T-helper 17 cell (primary cell): ENCODE results near the gene DNAH8. TPM values are rescaled to one million over a fixed set of nuclear protein-coding genes. Genes with fewer than 3 reads are reported as not detected.

Source experiments
- ATAC-seq: fragments of 150-1000 bp; cut with Tn5 transposase; 2 replicates; pipeline ENCODE4 v1.10.0; 2021; ENCODE audit warnings: mild to moderate bottlenecking, moderate library complexity
- DNase-seq, 3 donors: peaks; one replicate each; pipeline versions ENCODE4 v3.0.0 to v3.0.0-alpha.2; 2020 to 2021
- H3K9me3 ChIP-seq: one replicate; pipeline ENCODE4 v1.7.0; 2013; ENCODE audit warnings: low read length, mild to moderate bottlenecking; ENCODE audit not compliant: control insufficient read depth, poor library complexity, severe bottlenecking
- H3K27ac Mint-ChIP-seq: one replicate; pipeline ENCODE4 v1.8.0; 2022; ENCODE audit warnings: mild to moderate bottlenecking, moderate library complexity, mixed read lengths
- H3K27me3 Mint-ChIP-seq: one replicate; pipeline ENCODE4 v1.8.0; 2022; ENCODE audit warnings: mixed read lengths
- H3K36me3 Mint-ChIP-seq: one replicate; pipeline ENCODE4 v1.8.0; 2022; ENCODE audit warnings: low read depth, mixed read lengths
- H3K4me1 Mint-ChIP-seq: one replicate; pipeline ENCODE4 v1.8.0; 2022; ENCODE audit warnings: mild to moderate bottlenecking, mixed read lengths
- H3K4me3 Mint-ChIP-seq: one replicate; pipeline ENCODE4 v1.8.0; 2022; ENCODE audit warnings: mild to moderate bottlenecking, moderate library complexity, mixed read lengths
- total RNA-seq, 4 donors: library from RNA in 2 of 4; stranded (reverse) in 2 of 4; gene quantifications; one replicate each; pipeline ENCODE4 v1.2.3 and lab custom pipeline; 2022 to 2026

Gene DNAH8
- total RNA-seq, 2 donors from 2014 or later, result 0.05 TPM

DNA sequence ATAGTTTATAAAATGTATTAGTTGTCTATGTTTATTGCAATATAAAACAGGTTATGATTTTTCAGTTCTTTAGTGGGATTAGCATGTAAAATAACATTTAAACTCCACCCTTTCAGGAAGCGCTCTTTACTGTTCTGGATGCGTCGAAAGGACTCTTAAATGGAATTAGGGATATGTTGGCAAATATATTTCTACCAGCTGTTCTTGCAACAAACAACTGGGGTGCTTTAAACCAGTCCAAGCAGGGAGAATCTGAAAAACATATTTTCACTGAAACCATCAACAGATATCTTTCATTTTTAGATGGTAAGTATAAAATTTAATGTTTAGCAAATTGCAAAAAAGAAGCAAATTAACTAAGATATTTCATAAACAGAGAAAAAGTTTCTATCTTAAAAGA lies 21.8 kb downstream of the DNAH8 start:
- Mint-ChIP-seq H3K27me3 (peaks cover 51% of the 10 kb centered on the region), H3K36me3 (no peaks in the 10 kb centered on the region), H3K4me1 (peaks cover 3% of the 10 kb centered on the region), H3K27ac (no peak overlapping the region), H3K4me3 (no peak overlapping the region)
- no peak for ATAC-seq
- H3K9me3 ChIP-seq, result no peaks in the 10 kb centered on the region
- DNase-seq, result no peak

DNA sequence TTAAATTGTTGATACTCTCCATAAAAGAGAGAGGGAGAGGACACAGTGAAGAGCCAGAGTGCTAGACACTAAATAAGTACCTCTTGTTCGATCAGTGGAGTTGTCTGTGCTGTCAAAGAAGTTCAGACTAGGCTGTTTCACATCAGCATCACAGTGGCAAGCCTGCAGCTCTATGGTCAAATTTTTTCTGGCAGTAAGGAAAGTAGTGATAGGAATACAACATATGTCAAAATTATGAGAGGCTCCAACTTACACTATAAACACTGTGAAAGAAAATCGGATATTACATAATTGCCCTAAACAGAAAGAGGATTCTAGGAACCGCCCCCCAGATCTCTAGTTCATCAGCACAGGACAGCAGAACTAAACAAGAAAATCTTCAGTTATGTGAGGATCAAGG lies 23.1 kb downstream of the DNAH8 start:
- ATAC-seq, result no peak
- Mint-ChIP-seq H3K27me3 (peaks cover 52% of the 10 kb centered on the region), H3K27ac (no peak overlapping the region), H3K4me1 (peaks cover 3% of the 10 kb centered on the region), H3K4me3 (no peak overlapping the region), H3K36me3 (no peaks in the 10 kb centered on the region)
- no peak for DNase-seq
- no peaks in the 10 kb centered on the region for H3K9me3 ChIP-seq

DNA sequence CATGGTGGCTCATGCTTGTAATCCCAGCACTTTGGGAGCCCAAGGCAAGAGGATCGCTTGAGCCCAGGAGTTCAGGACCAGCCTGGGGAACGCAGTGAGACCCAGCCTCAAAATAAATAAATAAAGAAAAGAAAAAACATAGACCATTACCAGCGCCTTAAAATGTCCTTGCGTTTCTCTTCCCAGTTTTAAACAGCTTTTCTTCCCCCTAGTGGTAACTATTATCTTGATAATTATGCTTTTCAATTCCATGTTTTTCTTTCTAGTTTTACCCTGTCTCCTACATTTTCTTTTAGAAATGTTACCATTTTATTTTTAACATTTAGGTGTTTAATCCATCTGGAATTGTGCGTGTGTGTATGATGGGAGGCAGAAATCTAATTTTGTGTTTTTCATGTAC lies 24.4 kb downstream of the DNAH8 start:
- H3K36me3 Mint-ChIP-seq, result no peaks in the 10 kb centered on the region
- ATAC-seq (no peak), DNase-seq (no peak)
- H3K9me3 ChIP-seq, result no peaks in the 10 kb centered on the region
- peaks cover 57% of the 10 kb centered on the region for H3K27me3 Mint-ChIP-seq
- peaks cover 3% of the 10 kb centered on the region for H3K4me1 Mint-ChIP-seq
- H3K27ac Mint-ChIP-seq, result no peak overlapping the region
- no peak overlapping the region for H3K4me3 Mint-ChIP-seq

- Mint-ChIP-seq H3K4me3 (no peak overlapping the region), H3K4me1 (no peaks in the 10 kb centered on the region), H3K36me3 (no peaks in the 10 kb centered on the region), H3K27ac (no peak overlapping the region), H3K27me3 (peaks cover 33% of the 10 kb centered on the region)
- ATAC-seq, result no peak
- DNase-seq, result no peak
- H3K9me3 ChIP-seq, result no peaks in the 10 kb centered on the region
These were observed 34.4 kb downstream of the DNAH8 start for GRCh38 chr6:38749473-38749872.

DNA sequence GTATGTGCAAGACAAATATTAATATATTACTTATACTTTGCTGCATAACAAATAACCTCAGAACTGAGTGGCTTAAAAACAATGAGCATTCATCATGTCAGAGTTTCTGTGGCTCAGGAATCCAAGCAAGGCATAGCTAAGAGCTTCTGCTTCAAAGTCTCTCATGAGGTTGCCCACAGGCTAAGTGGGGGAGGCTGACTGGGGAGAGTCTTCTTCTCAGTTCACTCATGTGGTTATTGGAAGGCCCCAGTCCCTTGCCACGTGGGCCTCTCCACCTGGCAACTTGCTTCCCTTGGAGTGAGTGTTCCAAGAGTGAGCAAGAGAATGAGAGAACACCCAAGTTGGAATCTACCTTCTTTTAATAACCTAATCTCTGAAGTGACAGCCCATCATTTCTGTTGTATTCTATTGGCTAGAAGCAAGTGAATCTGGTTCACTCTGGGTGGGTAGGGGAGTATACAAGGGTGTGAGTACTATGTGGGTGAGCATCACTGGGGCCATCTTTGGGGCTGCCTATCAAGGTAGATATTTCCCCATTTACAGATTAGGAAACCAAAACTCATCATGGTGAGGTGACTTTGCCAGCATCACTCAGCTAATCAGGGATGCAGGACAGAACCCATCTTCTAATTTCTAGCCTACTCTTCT lies 36.0 kb downstream of the DNAH8 start:
- H3K36me3 Mint-ChIP-seq, result no peaks in the 10 kb centered on the region
- H3K4me1 Mint-ChIP-seq, result no peaks in the 10 kb centered on the region
- H3K27me3 Mint-ChIP-seq, result peaks cover 19% of the 10 kb centered on the region
- H3K4me3 Mint-ChIP-seq, result no peak overlapping the region
- no peaks in the 10 kb centered on the region for H3K9me3 ChIP-seq
- DNase-seq, result no peak
- H3K27ac Mint-ChIP-seq, result no peak overlapping the region
- ATAC-seq, result no peak

DNA sequence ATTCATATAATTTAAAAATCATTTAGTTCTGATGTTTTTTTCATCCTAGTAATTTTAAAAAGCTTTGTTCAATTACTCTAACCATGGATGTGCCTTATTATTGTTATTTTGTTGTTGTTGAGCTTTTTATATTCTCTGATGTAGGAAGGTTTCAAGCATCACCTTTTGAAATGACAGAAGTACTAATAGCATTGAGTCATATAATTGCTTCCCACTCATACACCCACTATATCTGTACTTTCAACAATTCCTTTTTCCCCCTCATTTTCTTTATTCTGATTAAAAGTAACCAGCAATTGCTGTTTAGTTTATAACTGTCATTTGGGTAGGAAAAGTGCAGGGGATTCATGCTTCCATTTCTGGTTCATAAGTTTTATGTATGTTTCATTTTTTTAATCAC lies 38.6 kb downstream of the DNAH8 start:
- H3K27me3 Mint-ChIP-seq, result peaks cover 6% of the 10 kb centered on the region
- H3K4me1 Mint-ChIP-seq, result no peaks in the 10 kb centered on the region
- H3K9me3 ChIP-seq, result no peaks in the 10 kb centered on the region
- DNase-seq, result no peak
- no peaks in the 10 kb centered on the region for H3K36me3 Mint-ChIP-seq
- no peak overlapping the region for H3K27ac Mint-ChIP-seq
- ATAC-seq, result no peak
- no peak overlapping the region for H3K4me3 Mint-ChIP-seq

GRCh38 chr6:38755207-38755606 lies 40.1 kb downstream of the DNAH8 start:
- H3K36me3 Mint-ChIP-seq, result no peaks in the 10 kb centered on the region
- no peak overlapping the region for H3K4me3 Mint-ChIP-seq
- no peaks in the 10 kb centered on the region for H3K27me3 Mint-ChIP-seq
- ATAC-seq (no peak), DNase-seq (no peak)
- no peak overlapping the region for H3K27ac Mint-ChIP-seq
- H3K4me1 Mint-ChIP-seq, result no peaks in the 10 kb centered on the region
- H3K9me3 ChIP-seq, result no peaks in the 10 kb centered on the region

- H3K27ac Mint-ChIP-seq, result no peak overlapping the region
- no peak overlapping the region for H3K4me3 Mint-ChIP-seq
- peaks cover 2% of the 10 kb centered on the region for H3K36me3 Mint-ChIP-seq
- no peaks in the 10 kb centered on the region for H3K4me1 Mint-ChIP-seq
- no peaks in the 10 kb centered on the region for H3K9me3 ChIP-seq
- no peaks in the 10 kb centered on the region for H3K27me3 Mint-ChIP-seq
- ATAC-seq (no peak), DNase-seq (no peak)
These were observed 40.8 kb downstream of the DNAH8 start for GRCh38 chr6:38755874-38756273.

- H3K9me3 ChIP-seq, result no peaks in the 10 kb centered on the region
- no peak overlapping the region for H3K4me3 Mint-ChIP-seq
- H3K27me3 Mint-ChIP-seq, result peaks cover 26% of the 10 kb centered on the region
- ATAC-seq (no peak), DNase-seq (no peak)
- H3K36me3 Mint-ChIP-seq, result peaks cover 7% of the 10 kb centered on the region
- no peaks in the 10 kb centered on the region for H3K4me1 Mint-ChIP-seq
- H3K27ac Mint-ChIP-seq, result no peak overlapping the region
These were observed 45.0 kb downstream of the DNAH8 start for GRCh38 chr6:38760097-38760496.

- Mint-ChIP-seq H3K36me3 (peaks cover 7% of the 10 kb centered on the region), H3K27me3 (peaks cover 26% of the 10 kb centered on the region), H3K27ac (no peak overlapping the region), H3K4me3 (no peak overlapping the region), H3K4me1 (no peaks in the 10 kb centered on the region)
- no peaks in the 10 kb centered on the region for H3K9me3 ChIP-seq
- ATAC-seq (no peak), DNase-seq (no peak)
These were observed 47.7 kb downstream of the DNAH8 start for GRCh38 chr6:38762848-38763247.

- Mint-ChIP-seq H3K4me3 (no peak overlapping the region), H3K36me3 (peaks cover 5% of the 10 kb centered on the region)
- ATAC-seq, result no peak
These were observed 52.4 kb downstream of the DNAH8 start for GRCh38 chr6:38767560-38767959.

GRCh38 chr6:38773338-38773737 lies 58.2 kb downstream of the DNAH8 start:
- H3K9me3 ChIP-seq, result no peaks in the 10 kb centered on the region
- no peak for DNase-seq
- H3K4me1 Mint-ChIP-seq, result no peaks in the 10 kb centered on the region
- H3K36me3 Mint-ChIP-seq, result no peaks in the 10 kb centered on the region
- ATAC-seq, result no peak
- H3K4me3 Mint-ChIP-seq, result no peak overlapping the region
- peaks cover 22% of the 10 kb centered on the region for H3K27me3 Mint-ChIP-seq
- no peak overlapping the region for H3K27ac Mint-ChIP-seq

More at GRCh38 chr6:38767560-38767959, 52.4 kb downstream of the DNAH8 start:
- DNase-seq, result no peak
- no peaks in the 10 kb centered on the region for H3K9me3 ChIP-seq
- Mint-ChIP-seq H3K4me1 (no peaks in the 10 kb centered on the region), H3K27me3 (peaks cover 18% of the 10 kb centered on the region), H3K27ac (no peak overlapping the region)

DNA sequence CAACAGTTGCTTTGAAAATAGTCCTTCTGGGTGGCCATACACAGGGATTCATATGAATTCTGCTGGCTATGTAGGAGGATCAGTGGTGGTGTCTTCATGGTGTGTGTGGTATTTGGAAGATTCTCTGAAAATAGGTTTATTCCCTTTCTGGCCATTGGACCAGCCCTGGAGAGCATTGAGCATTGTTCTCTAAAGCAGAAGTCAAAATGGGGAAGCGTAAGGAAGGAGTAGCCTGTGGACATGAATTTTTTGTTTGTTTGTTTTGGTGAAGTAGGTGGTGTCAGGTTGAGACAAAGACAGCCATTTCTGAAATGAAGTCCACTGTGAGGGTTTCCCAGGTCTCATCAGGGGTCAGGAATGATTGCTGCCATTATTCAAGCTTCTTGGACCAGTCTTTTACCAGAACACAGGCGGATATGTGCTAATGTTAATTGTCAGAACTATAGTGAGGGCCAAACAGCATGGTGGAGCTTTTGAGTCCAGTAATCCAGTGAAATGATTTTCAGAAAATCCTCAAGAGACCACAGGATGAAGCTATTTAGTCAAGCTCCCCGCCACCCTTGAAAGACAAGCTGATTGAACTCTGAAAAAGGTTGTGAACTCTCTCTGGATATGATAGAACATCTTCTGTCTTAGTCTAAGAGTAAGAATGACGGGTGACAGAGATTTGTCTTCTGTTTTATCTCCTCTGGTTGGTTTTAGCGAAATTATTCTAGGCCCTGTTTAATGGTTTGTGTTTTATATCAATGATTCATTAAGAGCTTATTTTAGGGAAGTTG lies 60.0 kb downstream of the DNAH8 start:
- Mint-ChIP-seq H3K27ac (no peak overlapping the region), H3K4me1 (no peaks in the 10 kb centered on the region), H3K36me3 (peaks cover 2% of the 10 kb centered on the region), H3K4me3 (no peak overlapping the region), H3K27me3 (peaks cover 36% of the 10 kb centered on the region)
- DNase-seq (no peak), ATAC-seq (no peak)
- no peaks in the 10 kb centered on the region for H3K9me3 ChIP-seq

- peaks cover 2% of the 10 kb centered on the region for H3K36me3 Mint-ChIP-seq
- H3K9me3 ChIP-seq, result no peaks in the 10 kb centered on the region
- no peak overlapping the region for H3K4me3 Mint-ChIP-seq
- no peak overlapping the region for H3K27ac Mint-ChIP-seq
- no peak for DNase-seq
- H3K4me1 Mint-ChIP-seq, result no peaks in the 10 kb centered on the region
- no peak for ATAC-seq
- H3K27me3 Mint-ChIP-seq, result peaks cover 44% of the 10 kb centered on the region
These were observed 60.8 kb downstream of the DNAH8 start for GRCh38 chr6:38775870-38776269.
